Keratinocyte (primary cell): ENCODE results near the gene EVL. TPM values are rescaled to one million over a fixed set of nuclear protein-coding genes. Genes with fewer than 3 reads are reported as not detected.

ENCODE experiments used
- DNase-seq: peaks from one replicate; pipeline ENCODE4 v3.0.0-alpha.2; 2011; ENCODE audit warnings: low read depth, missing footprints, low spot score
- FAIRE-seq: peaks from 2 replicates; lab custom pipeline; 2011; peaks lifted over from hg19 to GRCh38; lab: Jason Lieb, UNC
- H2AFZ ChIP-seq: 2 replicates; pipeline ENCODE4 v1.6.0; 2012; ENCODE audit warnings: low read length, control low read depth, inconsistent platforms; ENCODE audit not compliant: control insufficient read depth
- H3K27ac ChIP-seq: 2 replicates; pipeline ENCODE4 v1.5.1; 2011; ENCODE audit warnings: low read length; ENCODE audit not compliant: control insufficient read depth, insufficient read depth
- H3K27me3 ChIP-seq: 3 replicates; pipeline ENCODE4 v1.6.0; 2011; ENCODE audit warnings: low read length; ENCODE audit not compliant: control insufficient read depth, insufficient read depth; ENCODE audit errors: extremely low read depth
- H3K36me3 ChIP-seq, 2 experiments: 2 replicates in 1 of 2; 3 replicates in 1 of 2; pipeline ENCODE4 v1.5.1; 2011; ENCODE audit warnings: low read length in 2 of 2, mild to moderate bottlenecking in 1 of 2; ENCODE audit not compliant: control insufficient read depth in 2 of 2, insufficient read depth in 2 of 2; ENCODE audit errors: extremely low read depth in 1 of 2
- H3K4me1 ChIP-seq: 3 replicates; pipeline ENCODE4 v1.5.1; 2011; ENCODE audit warnings: low read length; ENCODE audit not compliant: control insufficient read depth, insufficient read depth; ENCODE audit errors: extremely low read depth
- H3K4me2 ChIP-seq: 3 replicates; pipeline ENCODE4 v1.6.0; 2011; ENCODE audit warnings: low read depth, low read length; ENCODE audit not compliant: control insufficient read depth, insufficient read depth; ENCODE audit errors: extremely low read depth
- H3K4me3 ChIP-seq, 3 experiments: fragments of 200-600 bp in 1 of 3; sonication (generic) in 1 of 3; 2 replicates in 2 of 3; 3 replicates in 1 of 3; pipeline ENCODE4 v1.5.1; 2011 to 2016; ENCODE audit warnings: low read length in 3 of 3, mild to moderate bottlenecking in 3 of 3, control low read depth in 2 of 3, inconsistent platforms in 1 of 3, low read depth in 1 of 3, mixed read lengths in 1 of 3, mixed run types in 1 of 3, moderate library complexity in 1 of 3; ENCODE audit not compliant: control insufficient read depth in 2 of 3, insufficient read depth in 2 of 3; ENCODE audit errors: extremely low read depth in 1 of 3
- H3K79me2 ChIP-seq: 2 replicates; pipeline ENCODE4 v1.6.0; 2012; ENCODE audit warnings: low read length; ENCODE audit not compliant: control insufficient read depth, insufficient read depth
- H3K9ac ChIP-seq: 3 replicates; pipeline ENCODE4 v1.6.0; 2011; ENCODE audit warnings: low read length; ENCODE audit not compliant: control insufficient read depth, insufficient read depth; ENCODE audit errors: extremely low read depth
- H3K9me1 ChIP-seq: 3 replicates; pipeline ENCODE4 v1.6.0; 2011; ENCODE audit warnings: low read length; ENCODE audit not compliant: control insufficient read depth, insufficient read depth; ENCODE audit errors: extremely low read depth
- H3K9me3 ChIP-seq: 2 replicates; pipeline ENCODE4 v1.5.1; 2012; ENCODE audit warnings: low read depth, low read length; ENCODE audit not compliant: control insufficient read depth
- H4K20me1 ChIP-seq: 3 replicates; pipeline ENCODE4 v1.6.0; 2011; ENCODE audit warnings: low read length; ENCODE audit not compliant: control insufficient read depth, insufficient read depth; ENCODE audit errors: extremely low read depth
- EZH2 ChIP-seq: IDR thresholded peaks from one replicate; pipeline ENCODE4 v1.6.1; 2012; ENCODE audit warnings: inconsistent platforms, mild to moderate bottlenecking, low read length, moderate library complexity
- dilution Hi-C: fragments of 300-500 bp; cut with MboI; formaldehyde crosslinking; loops from one replicate; pipeline ENCODE4 v1.7.0; 2020; ENCODE audit warnings: low sequenced_read_pairs; ENCODE audit not compliant: extremely low pct_ligation_motif_present
- polyA plus RNA-seq, 5 experiments: library from polyadenylated mRNA; depleted of rRNA in 3 of 5; stranded (reverse) in 3 of 5; stranded (forward) in 1 of 5; unstranded in 1 of 5; fragments of >200 nt; gene quantifications; 1 replicate in 1 of 5; 2 replicates in 3 of 5; 3 replicates in 1 of 5; pipeline versions ENCODE4 v1.2.1 to v1.2.3, GENCODE V29; 2011 to 2012; ENCODE audit warnings: missing spikeins in 2 of 5, low read depth in 1 of 5, low replicate concordance in 1 of 5
- TF ChIP-seq, protein P1 (sequence below), 3 experiments: IDR thresholded peaks in 1 of 3; conservative IDR thresholded peaks in 1 of 3; optimal IDR thresholded peaks in 1 of 3; 2 replicates in 2 of 3; 3 replicates in 1 of 3; pipeline versions ENCODE3 to v1.5.1; 2011; ENCODE audit warnings: low read length in 3 of 3, mild to moderate bottlenecking in 3 of 3, moderate library complexity in 2 of 3, control low read depth in 1 of 3, inconsistent platforms in 1 of 3; ENCODE audit not compliant: insufficient read depth in 2 of 3; ENCODE audit errors: extremely low read depth in 1 of 3

EVL gene
- polyA plus RNA-seq, 1 donor (not counting 4 experiments of a cell fraction or from before 2014, with no cell fraction given), result 12.0 TPM

DNA sequence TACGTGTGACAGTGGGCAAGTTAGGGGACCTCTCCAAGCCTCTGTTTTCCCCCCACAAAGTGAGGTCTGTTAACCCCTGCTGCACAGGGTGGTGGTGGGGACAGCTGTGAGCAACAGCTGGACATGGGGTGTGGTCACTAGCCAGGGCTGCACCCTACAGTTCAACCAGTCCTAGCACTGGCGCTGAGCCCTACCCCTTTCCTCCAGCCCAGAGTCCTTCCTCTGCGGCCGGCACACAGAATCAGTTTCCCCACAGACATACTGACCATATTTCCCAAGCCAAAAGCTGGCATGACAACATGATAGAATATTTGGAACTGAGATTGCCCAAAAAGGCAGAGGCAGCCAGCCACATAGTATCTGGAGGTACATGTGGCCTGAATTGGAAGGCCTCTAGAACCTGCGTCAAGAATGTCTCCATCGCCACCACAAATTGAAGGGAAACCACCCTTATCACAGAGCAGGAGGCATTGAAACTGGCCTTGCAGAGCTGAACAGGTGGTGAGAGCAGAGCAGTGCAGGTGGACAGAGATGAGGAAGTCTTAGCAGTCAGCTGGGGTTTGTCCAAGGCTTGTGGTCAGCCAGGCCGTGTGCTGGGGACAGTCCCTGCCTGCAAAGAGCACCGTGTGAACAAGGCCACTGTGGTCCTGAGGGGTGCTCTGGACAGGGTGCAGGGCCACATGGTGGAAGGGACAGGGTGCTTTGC is 73.0 kb downstream of the EVL start:
- no peak overlapping the region for H3K27ac ChIP-seq
- H2AFZ ChIP-seq, result no peak overlapping the region
- DNase-seq, result no peak

DNA sequence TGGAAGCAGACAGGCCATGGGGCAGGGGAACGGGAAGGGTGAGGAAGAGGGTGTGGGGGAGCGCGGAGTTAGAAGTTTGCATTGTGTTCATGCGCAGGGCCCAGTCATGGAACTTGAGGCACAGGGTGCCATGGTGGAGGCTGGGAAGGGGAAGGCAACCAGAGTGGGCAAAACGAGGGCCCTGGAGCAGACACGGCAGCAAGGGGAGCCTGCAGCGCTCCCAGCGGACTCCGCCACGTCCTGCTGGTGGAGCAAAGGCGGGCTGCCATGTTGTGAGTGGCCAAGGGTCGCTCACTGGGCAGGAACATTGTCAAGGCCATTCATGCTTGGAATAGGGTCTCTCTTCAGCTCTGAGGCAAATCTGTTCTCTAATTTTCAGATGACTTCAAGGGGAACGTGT is 73.7 kb downstream of the EVL start:
- no peaks in the 10 kb centered on the region for H3K79me2 ChIP-seq
- no peak for DNase-seq
- H3K4me1 ChIP-seq, result peaks cover 4% of the 10 kb centered on the region
- no peak overlapping the region for H3K4me3 ChIP-seq
- H3K27ac ChIP-seq, result no peak overlapping the region
- dilution Hi-C loops, result no loop called here
- no peaks in the 10 kb centered on the region for H3K9me1 ChIP-seq
- no peaks in the 10 kb centered on the region for H3K9me3 ChIP-seq
- H4K20me1 ChIP-seq, result no peaks in the 10 kb centered on the region
- TF ChIP-seq, protein P1, sequence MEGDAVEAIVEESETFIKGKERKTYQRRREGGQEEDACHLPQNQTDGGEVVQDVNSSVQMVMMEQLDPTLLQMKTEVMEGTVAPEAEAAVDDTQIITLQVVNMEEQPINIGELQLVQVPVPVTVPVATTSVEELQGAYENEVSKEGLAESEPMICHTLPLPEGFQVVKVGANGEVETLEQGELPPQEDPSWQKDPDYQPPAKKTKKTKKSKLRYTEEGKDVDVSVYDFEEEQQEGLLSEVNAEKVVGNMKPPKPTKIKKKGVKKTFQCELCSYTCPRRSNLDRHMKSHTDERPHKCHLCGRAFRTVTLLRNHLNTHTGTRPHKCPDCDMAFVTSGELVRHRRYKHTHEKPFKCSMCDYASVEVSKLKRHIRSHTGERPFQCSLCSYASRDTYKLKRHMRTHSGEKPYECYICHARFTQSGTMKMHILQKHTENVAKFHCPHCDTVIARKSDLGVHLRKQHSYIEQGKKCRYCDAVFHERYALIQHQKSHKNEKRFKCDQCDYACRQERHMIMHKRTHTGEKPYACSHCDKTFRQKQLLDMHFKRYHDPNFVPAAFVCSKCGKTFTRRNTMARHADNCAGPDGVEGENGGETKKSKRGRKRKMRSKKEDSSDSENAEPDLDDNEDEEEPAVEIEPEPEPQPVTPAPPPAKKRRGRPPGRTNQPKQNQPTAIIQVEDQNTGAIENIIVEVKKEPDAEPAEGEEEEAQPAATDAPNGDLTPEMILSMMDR (optimal IDR thresholded peaks at IDR 0.05 in 1 of 3, IDR thresholded peaks at IDR 0.05 in 1 of 3, conservative IDR thresholded peaks at IDR 0.05 in 1 of 3; ENCODE audit: extremely low read depth in 1 of 3, insufficient read depth in 2 of 3, low read length in 3 of 3), result no peak
- no peak for TF ChIP-seq EZH2
- no peak overlapping the region for H3K4me2 ChIP-seq
- H3K9ac ChIP-seq, result no peak overlapping the region
- no peaks in the 10 kb centered on the region for H3K36me3 ChIP-seq
- no peak overlapping the region for H2AFZ ChIP-seq
- H3K27me3 ChIP-seq, result no peaks in the 10 kb centered on the region
- no peak for FAIRE-seq

More for the DNA sequence above, 73.0 kb downstream of the EVL start:
- no peak overlapping the region for H3K4me2 ChIP-seq
- no peaks in the 10 kb centered on the region for H3K9me3 ChIP-seq
- no peaks in the 10 kb centered on the region for H3K79me2 ChIP-seq
- no peaks in the 10 kb centered on the region for H4K20me1 ChIP-seq
- no peak for FAIRE-seq
- H3K36me3 ChIP-seq, result no peaks in the 10 kb centered on the region
- H3K9ac ChIP-seq, result no peak overlapping the region
- H3K27me3 ChIP-seq, result no peaks in the 10 kb centered on the region
- TF ChIP-seq, protein P1 (optimal IDR thresholded peaks at IDR 0.05 in 1 of 3, IDR thresholded peaks at IDR 0.05 in 1 of 3, conservative IDR thresholded peaks at IDR 0.05 in 1 of 3; ENCODE audit: extremely low read depth in 1 of 3, insufficient read depth in 2 of 3, low read length in 3 of 3), result no peak
- TF ChIP-seq EZH2, result no peak
- no peaks in the 10 kb centered on the region for H3K9me1 ChIP-seq
- dilution Hi-C loops, result no loop called here
- peaks cover 4% of the 10 kb centered on the region for H3K4me1 ChIP-seq
- H3K4me3 ChIP-seq, result no peak overlapping the region
